Activated CD8-positive, alpha-beta memory T cell treated with anti-CD3 and anti-CD28 coated beads, Interleukin-2, amount 50 U/mL, for 4 hours (primary cell): Measurements from ENCODE around the gene BRSK1.

ENCODE experiments used
- DNase-seq: peaks from one replicate; pipeline ENCODE4 v3.0.0-alpha.2; 2020

BRSK1 gene

DNA sequence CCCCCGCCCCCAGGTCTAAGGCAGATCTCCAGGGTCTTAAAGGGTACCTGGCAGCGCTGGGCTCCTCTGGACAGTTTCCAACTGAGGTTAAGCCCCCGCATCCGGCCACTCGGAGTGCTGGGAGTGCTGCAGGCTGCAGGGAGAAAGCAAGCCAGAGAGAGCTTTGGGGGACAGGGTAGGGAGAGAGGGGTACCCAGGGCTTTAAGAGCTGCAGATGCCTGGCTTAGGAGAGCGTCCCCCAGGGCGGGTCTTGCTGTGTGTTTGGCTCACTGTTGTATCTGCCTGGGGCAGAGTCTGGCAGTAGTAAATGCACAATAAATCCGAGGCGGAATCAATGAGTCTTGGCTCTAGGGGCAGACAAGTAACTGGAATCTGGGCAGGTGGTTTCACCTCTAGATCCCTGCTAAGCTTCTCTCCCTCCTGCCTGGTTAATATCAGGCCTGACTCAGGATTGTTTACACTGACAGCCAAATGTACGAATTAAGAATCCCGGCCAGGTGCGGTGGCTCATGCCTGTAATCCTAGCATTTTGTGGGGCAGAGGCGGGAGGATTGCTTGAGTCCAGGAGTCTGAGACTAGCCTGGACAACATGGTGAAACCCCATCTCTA is 71.5 kb downstream of the BRSK1 start:
- no peak for DNase-seq

DNA sequence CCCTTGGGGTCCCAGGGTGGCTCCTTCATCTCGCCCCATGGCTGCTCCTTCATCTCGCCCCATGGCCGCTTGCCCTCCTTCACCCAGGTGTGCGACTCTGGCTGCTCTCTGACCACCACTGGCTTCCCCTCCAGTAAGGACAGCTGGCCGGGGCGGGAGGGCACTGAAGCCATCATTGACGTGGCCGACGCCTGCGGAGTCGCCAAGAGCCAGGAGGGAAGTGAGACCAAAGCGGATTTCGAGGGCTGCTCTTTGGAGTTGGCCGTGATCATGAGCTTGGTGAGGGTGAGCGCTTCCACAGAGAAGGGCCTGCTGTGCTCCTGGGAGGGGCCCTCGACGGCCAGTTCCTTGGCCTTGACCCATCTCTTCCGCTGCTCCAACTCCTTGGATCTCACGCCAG is 74.7 kb downstream of the BRSK1 start:
- no peak for DNase-seq

DNA sequence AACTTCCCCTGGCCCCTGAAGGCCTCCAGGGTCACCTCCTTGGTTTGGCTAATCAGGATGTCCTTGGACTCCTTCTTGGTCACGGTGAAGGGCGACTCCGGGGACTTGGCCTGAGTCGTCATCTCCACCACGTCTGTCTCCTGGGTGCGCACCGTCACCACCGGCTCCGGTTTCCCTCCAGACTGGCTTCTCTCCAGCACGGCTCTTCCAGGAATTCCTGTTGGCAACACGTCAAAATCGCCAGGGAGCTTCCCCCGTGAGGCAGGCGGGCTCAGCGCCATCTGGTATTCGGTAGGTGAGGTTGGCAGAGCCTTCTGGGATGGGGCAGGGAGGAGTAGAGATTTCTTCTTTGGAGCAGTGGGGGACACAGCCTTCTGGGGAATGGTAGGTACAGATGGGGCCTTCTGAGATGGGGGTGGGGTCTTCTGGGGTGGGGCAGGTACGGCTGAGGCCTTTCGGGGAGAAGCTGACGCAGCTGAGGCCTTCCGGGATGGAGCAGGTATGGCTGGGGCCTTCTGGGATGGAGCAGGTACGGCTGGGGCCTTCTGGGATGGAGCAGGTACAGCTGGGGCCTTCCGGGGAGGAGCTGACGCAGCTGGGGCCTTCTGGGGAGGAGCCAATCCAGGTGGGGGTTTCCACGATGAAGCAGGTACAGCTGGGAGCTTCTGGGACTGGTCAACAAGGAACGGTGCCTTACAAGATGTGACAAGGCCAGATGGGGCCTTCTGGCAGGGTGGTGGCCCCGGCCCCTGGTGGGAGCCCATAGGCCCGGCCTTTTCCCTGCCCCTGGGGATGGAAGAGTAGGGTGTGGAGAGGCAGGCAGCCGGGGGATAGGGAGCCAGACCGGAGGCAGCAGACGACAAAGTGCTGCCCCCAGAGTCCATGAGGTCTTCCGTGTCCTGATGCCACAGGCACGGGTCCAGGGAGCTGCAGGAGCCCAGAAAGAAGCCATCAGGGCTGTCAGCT is 75.4 kb downstream of the BRSK1 start:
- no peak for DNase-seq

DNA sequence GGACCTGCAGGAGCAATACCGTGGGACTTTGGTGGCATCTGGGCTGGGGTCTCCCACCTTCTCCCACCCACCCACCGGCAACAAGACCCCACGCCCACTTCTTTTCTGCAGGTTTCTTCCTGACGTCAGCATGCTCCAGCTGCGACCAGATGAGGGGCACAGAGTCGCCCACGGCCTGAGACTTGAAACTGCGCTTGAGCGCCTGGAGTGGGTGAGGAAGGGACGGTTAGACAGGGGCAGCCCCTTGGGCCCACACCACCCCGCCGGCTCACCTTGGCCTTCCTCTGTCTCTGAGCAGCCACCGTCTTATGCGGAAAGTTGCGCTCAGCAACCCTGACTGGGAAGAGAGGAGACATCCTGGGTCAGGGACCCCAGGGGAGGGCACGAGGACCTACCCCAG is 77.1 kb downstream of the BRSK1 start:
- DNase-seq, result no peak
